ENCODE measurements around the gene MAP3K3. TPM values are rescaled to one million over a fixed set of nuclear protein-coding genes. Genes with fewer than 3 reads are reported as not detected.

MAP3K3 gene
- total and polyA plus RNA-seq, 10 of the 15 experiments (the other 5 are each of a cell fraction or from before 2014, with no cell fraction given): 1.6 to 24.1 (median 15.0) TPM

DNA sequence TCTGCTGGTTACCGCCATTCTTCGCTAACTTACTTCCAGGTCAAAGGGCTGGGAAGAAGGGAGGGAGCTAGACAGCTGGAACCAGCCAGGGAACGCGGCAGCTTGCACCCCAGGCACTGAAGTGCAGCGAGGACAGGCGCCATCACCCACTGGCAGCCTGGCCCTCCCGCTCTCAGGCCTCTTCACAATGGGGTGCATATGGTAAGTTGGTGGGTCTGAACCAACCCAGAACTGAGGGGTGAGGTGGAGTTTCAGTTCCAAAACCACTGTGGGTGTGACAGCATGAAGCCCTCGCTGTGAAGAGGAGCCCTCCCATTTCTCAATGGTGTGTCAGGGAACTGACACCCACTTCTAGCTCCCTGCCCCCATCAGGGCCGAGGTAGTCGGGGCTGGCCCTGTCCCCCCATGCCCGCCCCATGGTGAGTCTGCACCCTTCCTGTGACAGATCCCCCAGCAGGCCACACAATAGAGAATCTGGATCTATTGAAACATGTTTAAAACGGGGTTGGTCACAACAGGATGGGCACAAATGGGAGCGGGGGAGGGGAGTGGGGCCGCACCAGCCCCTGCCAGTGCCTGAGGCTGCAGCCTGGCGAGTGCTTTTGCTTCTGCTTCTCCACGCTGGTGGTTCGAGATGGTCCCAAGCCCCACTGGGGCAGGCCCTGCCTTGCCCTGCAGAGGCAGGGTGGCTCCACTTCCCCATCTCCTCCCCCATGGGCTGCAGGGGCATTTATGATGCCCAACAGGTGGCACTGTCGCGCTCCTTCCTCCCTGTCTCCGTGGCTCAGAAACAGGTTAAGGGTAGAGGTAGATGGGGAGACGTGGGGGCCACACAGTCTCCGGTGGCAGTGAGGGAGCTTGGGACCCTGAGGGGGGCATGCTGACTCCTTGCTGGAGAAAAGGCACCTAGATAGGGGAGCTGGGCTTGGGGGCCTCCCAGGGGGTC, 75.4 kb downstream of the MAP3K3 start (continued):
- 0 out of 2 replicates have a peak, but pooled peaks have one; percentile 19 for TF ChIP-seq JUND (IDR thresholded peaks at IDR 0.05; ENCODE audit: low read depth, low read length)
- TF ChIP-seq MTA2 (IDR thresholded peaks at IDR 0.05; ENCODE audit: low read depth): peak; percentile 46; the same call in 1 of the 2 replicates
- TF ChIP-seq SUPT20H (IDR thresholded peaks at IDR 0.05; ENCODE audit: borderline replicate concordance, control insufficient read depth, low read depth, low read length): no peak
- peak; percentile 14 to 46; a peak in 2 of 4 replicates for TF ChIP-seq BHLHE40 (IDR thresholded peaks at IDR 0.05; ENCODE audit: borderline replicate concordance in 1 of 2, low read depth in 2 of 2, low read length in 1 of 2)
- TF ChIP-seq CHD1 (IDR thresholded peaks at IDR 0.05; ENCODE audit: low read depth, low read length): peak; percentile 60; the same call in 1 of the 2 replicates
- TF ChIP-seq JUNB (IDR thresholded peaks at IDR 0.05): no peak
- TF ChIP-seq SMARCA5 (IDR thresholded peaks at IDR 0.05): peak; percentile 97
- TF ChIP-seq, protein P1, sequence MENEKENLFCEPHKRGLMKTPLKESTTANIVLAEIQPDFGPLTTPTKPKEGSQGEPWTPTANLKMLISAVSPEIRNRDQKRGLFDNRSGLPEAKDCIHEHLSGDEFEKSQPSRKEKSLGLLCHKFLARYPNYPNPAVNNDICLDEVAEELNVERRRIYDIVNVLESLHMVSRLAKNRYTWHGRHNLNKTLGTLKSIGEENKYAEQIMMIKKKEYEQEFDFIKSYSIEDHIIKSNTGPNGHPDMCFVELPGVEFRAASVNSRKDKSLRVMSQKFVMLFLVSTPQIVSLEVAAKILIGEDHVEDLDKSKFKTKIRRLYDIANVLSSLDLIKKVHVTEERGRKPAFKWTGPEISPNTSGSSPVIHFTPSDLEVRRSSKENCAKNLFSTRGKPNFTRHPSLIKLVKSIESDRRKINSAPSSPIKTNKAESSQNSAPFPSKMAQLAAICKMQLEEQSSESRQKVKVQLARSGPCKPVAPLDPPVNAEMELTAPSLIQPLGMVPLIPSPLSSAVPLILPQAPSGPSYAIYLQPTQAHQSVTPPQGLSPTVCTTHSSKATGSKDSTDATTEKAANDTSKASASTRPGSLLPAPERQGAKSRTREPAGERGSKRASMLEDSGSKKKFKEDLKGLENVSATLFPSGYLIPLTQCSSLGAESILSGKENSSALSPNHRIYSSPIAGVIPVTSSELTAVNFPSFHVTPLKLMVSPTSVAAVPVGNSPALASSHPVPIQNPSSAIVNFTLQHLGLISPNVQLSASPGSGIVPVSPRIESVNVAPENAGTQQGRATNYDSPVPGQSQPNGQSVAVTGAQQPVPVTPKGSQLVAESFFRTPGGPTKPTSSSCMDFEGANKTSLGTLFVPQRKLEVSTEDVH (IDR thresholded peaks at IDR 0.05; ENCODE audit: low read depth, partially characterized antibody): no peak
- TF ChIP-seq KLF5 (IDR thresholded peaks at IDR 0.05; ENCODE audit: partially characterized antibody): peak; percentile 35
- no peak for TF ChIP-seq TCF12 (IDR thresholded peaks at IDR 0.05; ENCODE audit: low read depth, low read length)
- TF ChIP-seq HDGF (IDR thresholded peaks at IDR 0.05): no peak
- TF ChIP-seq SMAD1 (IDR thresholded peaks at IDR 0.05; ENCODE audit: low read depth, partially characterized antibody): no peak
- TF ChIP-seq KDM1A (IDR thresholded peaks at IDR 0.05; ENCODE audit: borderline replicate concordance): no peak
- TF ChIP-seq, protein P2, sequence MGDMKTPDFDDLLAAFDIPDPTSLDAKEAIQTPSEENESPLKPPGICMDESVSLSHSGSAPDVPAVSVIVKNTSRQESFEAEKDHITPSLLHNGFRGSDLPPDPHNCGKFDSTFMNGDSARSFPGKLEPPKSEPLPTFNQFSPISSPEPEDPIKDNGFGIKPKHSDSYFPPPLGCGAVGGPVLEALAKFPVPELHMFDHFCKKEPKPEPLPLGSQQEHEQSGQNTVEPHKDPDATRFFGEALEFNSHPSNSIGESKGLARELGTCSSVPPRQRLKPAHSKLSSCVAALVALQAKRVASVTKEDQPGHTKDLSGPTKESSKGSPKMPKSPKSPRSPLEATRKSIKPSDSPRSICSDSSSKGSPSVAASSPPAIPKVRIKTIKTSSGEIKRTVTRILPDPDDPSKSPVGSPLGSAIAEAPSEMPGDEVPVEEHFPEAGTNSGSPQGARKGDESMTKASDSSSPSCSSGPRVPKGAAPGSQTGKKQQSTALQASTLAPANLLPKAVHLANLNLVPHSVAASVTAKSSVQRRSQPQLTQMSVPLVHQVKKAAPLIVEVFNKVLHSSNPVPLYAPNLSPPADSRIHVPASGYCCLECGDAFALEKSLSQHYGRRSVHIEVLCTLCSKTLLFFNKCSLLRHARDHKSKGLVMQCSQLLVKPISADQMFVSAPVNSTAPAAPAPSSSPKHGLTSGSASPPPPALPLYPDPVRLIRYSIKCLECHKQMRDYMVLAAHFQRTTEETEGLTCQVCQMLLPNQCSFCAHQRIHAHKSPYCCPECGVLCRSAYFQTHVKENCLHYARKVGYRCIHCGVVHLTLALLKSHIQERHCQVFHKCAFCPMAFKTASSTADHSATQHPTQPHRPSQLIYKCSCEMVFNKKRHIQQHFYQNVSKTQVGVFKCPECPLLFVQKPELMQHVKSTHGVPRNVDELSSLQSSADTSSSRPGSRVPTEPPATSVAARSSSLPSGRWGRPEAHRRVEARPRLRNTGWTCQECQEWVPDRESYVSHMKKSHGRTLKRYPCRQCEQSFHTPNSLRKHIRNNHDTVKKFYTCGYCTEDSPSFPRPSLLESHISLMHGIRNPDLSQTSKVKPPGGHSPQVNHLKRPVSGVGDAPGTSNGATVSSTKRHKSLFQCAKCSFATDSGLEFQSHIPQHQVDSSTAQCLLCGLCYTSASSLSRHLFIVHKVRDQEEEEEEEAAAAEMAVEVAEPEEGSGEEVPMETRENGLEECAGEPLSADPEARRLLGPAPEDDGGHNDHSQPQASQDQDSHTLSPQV (IDR thresholded peaks at IDR 0.05): 0 out of 2 replicates have a peak, but pooled peaks have one; percentile 50
- peak; percentile 90 for TF ChIP-seq POLR2AphosphoS2 (IDR thresholded peaks at IDR 0.05; ENCODE audit: low read depth, low read length)
- TF ChIP-seq SREBF1 (IDR thresholded peaks at IDR 0.05; ENCODE audit: low read length): no peak; the same call in 1 of the 2 replicates
- no peak for TF ChIP-seq SP1 (IDR thresholded peaks at IDR 0.05; ENCODE audit: low read depth, low read length)
- TF ChIP-seq SIN3A (IDR thresholded peaks at IDR 0.05; ENCODE audit: low read depth, low read length): peak; percentile 60; the same call in 1 of the 2 replicates
- TF ChIP-seq SMAD5 (IDR thresholded peaks at IDR 0.05; ENCODE audit: low read depth): no peak; the same call in 1 of the 2 replicates
- TF ChIP-seq ZNF622 (IDR thresholded peaks at IDR 0.05): no peak
- peak; percentile 44 for TF ChIP-seq RAD21 (IDR thresholded peaks at IDR 0.05; ENCODE audit: insufficient read depth, low read depth, low read length)
- TF ChIP-seq MYB (IDR thresholded peaks at IDR 0.05; ENCODE audit: borderline replicate concordance, low read depth, low read length): no peak
- TF ChIP-seq POLR2AphosphoS5 (IDR thresholded peaks at IDR 0.05; ENCODE audit: low read length): peak; percentile 88

All from GM12878 (cell line).